NCI-H510A treated with DMSO at 0.1 percent for 48 hours (cell line): Measurements from ENCODE around the gene RANBP17.

ENCODE experiments used
- DNase-seq: peaks from one replicate; lab custom pipeline; 2025; lab: John Stamatoyannopoulos, UW

RANBP17 gene

GRCh38 chr5:171318026-171318425 is 456.2 kb downstream of the RANBP17 start:
- no peak for DNase-seq

- no peak for DNase-seq
Observed at GRCh38 chr5:171321447-171321846, 459.6 kb downstream of the RANBP17 start.

GRCh38 chr5:171322527-171322926 is 460.7 kb downstream of the RANBP17 start:
- no peak for DNase-seq

- no peak for DNase-seq
Observed at GRCh38 chr5:171323007-171323406, 461.2 kb downstream of the RANBP17 start.

- no peak for DNase-seq
Observed at GRCh38 chr5:171323806-171324632, 462.2 kb downstream of the RANBP17 start.

- DNase-seq = no peak
Observed at GRCh38 chr5:171330021-171330420, 468.2 kb downstream of the RANBP17 start.

- DNase-seq = no peak
Observed at GRCh38 chr5:171335616-171336015, 473.8 kb downstream of the RANBP17 start.

- DNase-seq = peak; percentile 46
Observed at GRCh38 chr5:171336521-171337209, 474.8 kb downstream of the RANBP17 start.

GRCh38 chr5:171337210-171337569 is 475.4 kb downstream of the RANBP17 start:
- DNase-seq = no peak

- DNase-seq = no peak
Observed at GRCh38 chr5:171340042-171340441, 478.2 kb downstream of the RANBP17 start.

GRCh38 chr5:171340491-171340890 is 478.7 kb downstream of the RANBP17 start:
- no peak for DNase-seq

GRCh38 chr5:171342362-171343111 is 480.7 kb downstream of the RANBP17 start:
- DNase-seq = peak; percentile 26

GRCh38 chr5:171344936-171345608 is 483.3 kb downstream of the RANBP17 start:
- no peak for DNase-seq
